Spleen (tissue), 7 donors: ENCODE measurements around the gene EFCC1.

Experiments
- CTCF ChIP-seq, 11 experiments: fragments of 200-600 bp in 7 of 11; fragments of 450-650 bp in 4 of 11; sonication (generic) in 4 of 11; IDR thresholded peaks in 8 of 11; conservative IDR thresholded peaks in 3 of 11; 1 replicate in 7 of 11; 2 replicates in 4 of 11; pipeline versions ENCODE4 v1.4.0 to v1.8.0; 2016 to 2021; ENCODE audit warnings: antibody characterized with exemption in 11 of 11, inconsistent platforms in 4 of 11, mild to moderate bottlenecking in 1 of 11
- POLR2A ChIP-seq, 3 donors: fragments of 450-650 bp; IDR thresholded peaks; one replicate each; pipeline ENCODE4 v1.5.1; 2017; ENCODE audit warnings: antibody characterized with exemption in 3 of 3, mild to moderate bottlenecking in 1 of 3
- POLR2AphosphoS5 ChIP-seq, 3 donors: sonication (generic); formaldehyde crosslinking; IDR thresholded peaks; one replicate each; pipeline ENCODE4 v1.5.1; 2017; ENCODE audit warnings: antibody characterized with exemption in 3 of 3
- donor health status: DM: no; HTN: no; CAD: no; lungs with moderate emphysema.
- donor health status: DM: no; HTN: no; CAD: no.
- donor health status: DM: no; HTN: no; CAD: no.

GRCh38 chr3:129063091-129063640 is 62.1 kb downstream of the EFCC1 start:
- no peak for TF ChIP-seq POLR2AphosphoS5 (IDR thresholded peaks at IDR 0.05)
- no peak for TF ChIP-seq CTCF (IDR thresholded peaks at IDR 0.05 in 8 of 11, conservative IDR thresholded peaks at IDR 0.05 in 3 of 11)
- TF ChIP-seq POLR2A (IDR thresholded peaks at IDR 0.05), result no peak
